ENCODE results near the gene RNF126. TPM values are rescaled to one million over a fixed set of nuclear protein-coding genes. Genes with fewer than 3 reads are reported as not detected.
A peak's percentile ranks its signal among the peaks of the same experiment; 100 is the strongest.

RNF126 gene
- total and polyA plus RNA-seq, 2 of the 4 experiments (the other 2 are of a cell fraction), result 7.0 to 27.4 TPM

- Histone ChIP-seq H3K4ac (ENCODE audit: low read depth, low read length) (no peak overlapping the region), H2BK120ac (ENCODE audit: low read depth, low read length) (no peak overlapping the region), H2BK5ac (ENCODE audit: low read depth, low read length, poor library complexity, severe bottlenecking) (no peak overlapping the region), H3K9me3 (ENCODE audit: control insufficient read depth, insufficient read depth, low read length) (no peaks in the 10 kb centered on the region), H4K20me1 (ENCODE audit: insufficient read depth, low read length) (peaks cover 3% of the 10 kb centered on the region), H3K36me3 (ENCODE audit: control insufficient read depth, insufficient read depth, low read length) (peaks cover 35% of the 10 kb centered on the region), H4K91ac (ENCODE audit: insufficient read depth, low read depth, low read length) (no peak overlapping the region), H3K18ac (ENCODE audit: low read depth, low read length) (no peak overlapping the region), H4K8ac (ENCODE audit: low read depth in 2 of 2, low read length in 2 of 2) (no peak overlapping the region), H3K23ac (ENCODE audit: low read depth, low read length) (no peak overlapping the region), H3K4me1 (ENCODE audit: control insufficient read depth, insufficient read depth, low read length) (no peaks in the 10 kb centered on the region), H3K27ac (ENCODE audit: insufficient read depth, low read length) (no peak overlapping the region), H2BK20ac (ENCODE audit: low read depth, low read length) (no peak overlapping the region), H4K5ac (ENCODE audit: low read depth, low read length) (no peak overlapping the region), H2BK15ac (ENCODE audit: low read depth, low read length) (no peak overlapping the region), H2AK9ac (replicated peaks; ENCODE audit: low read depth, low read length, poor library complexity) (no peak overlapping the region), H3K14ac (replicated peaks; ENCODE audit: low read depth, low read length) (no peak overlapping the region), H3K79me1 (ENCODE audit: low read depth in 1 of 2, low read length in 2 of 2) (peaks cover 0 to 7% of the 10 kb centered on the region in 2 experiments; a peak in 1 of 4 replicates), H2AFZ (replicated peaks; ENCODE audit: low read length, poor library complexity) (peak overlapping the region; percentile 17), H3K9me1 (ENCODE audit: insufficient read depth, low read length) (no peaks in the 10 kb centered on the region), H2AK5ac (ENCODE audit: low read depth, low read length) (no peak overlapping the region), H3K4me3 (ENCODE audit: insufficient read depth, low read depth, low read length) (no peak overlapping the region), H3K9ac (ENCODE audit: low read depth, low read length) (no peak overlapping the region), H3K27me3 (ENCODE audit: control insufficient read depth, insufficient read depth, low read length) (no peaks in the 10 kb centered on the region), H3K56ac (ENCODE audit: extremely low read depth, insufficient read depth, low read length) (no peak overlapping the region), H3K4me2 (ENCODE audit: low read depth, low read length) (no peak overlapping the region)
- TF ChIP-seq FOS (IDR thresholded peaks at IDR 0.05; ENCODE audit: low read depth, low read length) (peak; percentile 38; the same call in 1 of the 2 replicates), NFE2L2 (IDR thresholded peaks at IDR 0.05; ENCODE audit: low read depth, low read length) (no peak; the same call in 1 of the 2 replicates)
- ChIA-PET CTCF (no interaction called here), POLR2A (ENCODE audit: unreplicated experiment) (no interaction called here)
- in situ Hi-C loops (cut with MboI; ENCODE audit: low sequenced_read_pairs) (no loop called here), dilution Hi-C loops (cut with HindIII; ENCODE audit: low sequenced_read_pairs, unreplicated experiment) (no loop called here), intact Hi-C loops (cut with micrococcal nuclease) (no loop called here)
- DNase-seq (peak; percentile 82), ATAC-seq (ENCODE audit: low read depth) (peak; percentile 42)
- WGBS, 2 experiments (ENCODE audit: extremely low coverage in 2 of 2, insufficient read length in 1 of 2), result 82% methylated on average over 14 of the region's 24 CpGs; no CpG with 5 or more reads in 1 of the 2 experiments
- BruUV-seq (replicated peaks), result no TSS peak
Measured at GRCh38 chr19:623974-624373, 39.0 kb downstream of the RNF126 start.
